ENCODE data around the gene DET1. TPM values are rescaled to one million over a fixed set of nuclear protein-coding genes. Genes with fewer than 3 reads are reported as not detected.

DET1 gene
- total RNA-seq, 1 donor from 2014 or later: 8.8 TPM

GRCh38 chr15:88497109-88497765 lies 49.2 kb downstream of the DET1 start:
- H3K4me1 Mint-ChIP-seq (ENCODE audit: low read depth, unreplicated experiment): peaks cover 42% of the 10 kb centered on the region
- no peak for DNase-seq
- H3K27me3 Mint-ChIP-seq (ENCODE audit: unreplicated experiment): peaks cover 22% of the 10 kb centered on the region
- H3K27ac Mint-ChIP-seq (ENCODE audit: unreplicated experiment): no peak overlapping the region
- peaks cover 12% of the 10 kb centered on the region for H3K9me3 Mint-ChIP-seq (ENCODE audit: unreplicated experiment)
- no peak for TF ChIP-seq CTCF (IDR thresholded peaks at IDR 0.05; ENCODE audit: partially characterized antibody, unreplicated experiment)
- peaks cover 5% of the 10 kb centered on the region for H3K36me3 Mint-ChIP-seq (ENCODE audit: unreplicated experiment)
- H3K4me3 Mint-ChIP-seq (ENCODE audit: unreplicated experiment): no peak overlapping the region

GRCh38 chr15:88493844-88494243 lies 52.6 kb downstream of the DET1 start:
- DNase-seq: peak; percentile 72

GRCh38 chr15:88491158-88491557 lies 55.3 kb downstream of the DET1 start:
- Mint-ChIP-seq H3K4me1 (ENCODE audit: low read depth, unreplicated experiment) (peaks cover 12% of the 10 kb centered on the region), H3K36me3 (ENCODE audit: unreplicated experiment) (no peaks in the 10 kb centered on the region), H3K9me3 (ENCODE audit: unreplicated experiment) (peaks cover 4% of the 10 kb centered on the region), H3K4me3 (ENCODE audit: unreplicated experiment) (no peak overlapping the region), H3K27me3 (ENCODE audit: unreplicated experiment) (peaks cover 11% of the 10 kb centered on the region), H3K27ac (ENCODE audit: unreplicated experiment) (no peak overlapping the region)
- DNase-seq: no peak
- TF ChIP-seq CTCF (IDR thresholded peaks at IDR 0.05; ENCODE audit: partially characterized antibody, unreplicated experiment): no peak

More at GRCh38 chr15:88493844-88494243, 52.6 kb downstream of the DET1 start:
- Mint-ChIP-seq H3K9me3 (ENCODE audit: unreplicated experiment) (peaks cover 7% of the 10 kb centered on the region), H3K4me1 (ENCODE audit: low read depth, unreplicated experiment) (peaks cover 30% of the 10 kb centered on the region), H3K27me3 (ENCODE audit: unreplicated experiment) (peaks cover 23% of the 10 kb centered on the region), H3K36me3 (ENCODE audit: unreplicated experiment) (peaks cover 5% of the 10 kb centered on the region), H3K27ac (ENCODE audit: unreplicated experiment) (peak overlapping the region; percentile 77), H3K4me3 (ENCODE audit: unreplicated experiment) (peak overlapping the region; percentile 46)
- TF ChIP-seq CTCF (IDR thresholded peaks at IDR 0.05; ENCODE audit: partially characterized antibody, unreplicated experiment): no peak

GRCh38 chr15:88490036-88490435 lies 56.4 kb downstream of the DET1 start:
- Mint-ChIP-seq H3K4me3 (ENCODE audit: unreplicated experiment) (no peak overlapping the region), H3K9me3 (ENCODE audit: unreplicated experiment) (peaks cover 7% of the 10 kb centered on the region), H3K27ac (ENCODE audit: unreplicated experiment) (no peak overlapping the region), H3K4me1 (ENCODE audit: low read depth, unreplicated experiment) (peaks cover 11% of the 10 kb centered on the region), H3K36me3 (ENCODE audit: unreplicated experiment) (no peaks in the 10 kb centered on the region), H3K27me3 (ENCODE audit: unreplicated experiment) (peaks cover 8% of the 10 kb centered on the region)
- DNase-seq: no peak
- no peak for TF ChIP-seq CTCF (IDR thresholded peaks at IDR 0.05; ENCODE audit: partially characterized antibody, unreplicated experiment)

- Mint-ChIP-seq H3K4me1 (ENCODE audit: low read depth, unreplicated experiment) (peaks cover 9% of the 10 kb centered on the region), H3K27ac (ENCODE audit: unreplicated experiment) (no peak overlapping the region), H3K9me3 (ENCODE audit: unreplicated experiment) (peaks cover 7% of the 10 kb centered on the region), H3K4me3 (ENCODE audit: unreplicated experiment) (no peak overlapping the region), H3K27me3 (ENCODE audit: unreplicated experiment) (peaks cover 8% of the 10 kb centered on the region), H3K36me3 (ENCODE audit: unreplicated experiment) (no peaks in the 10 kb centered on the region)
- no peak for DNase-seq
- TF ChIP-seq CTCF (IDR thresholded peaks at IDR 0.05; ENCODE audit: partially characterized antibody, unreplicated experiment): no peak
Observed at GRCh38 chr15:88489321-88489720, 57.2 kb downstream of the DET1 start.

Measured in glutamatergic neuron (in vitro differentiated cells).